Right lobe of liver (tissue), 6 donors: ENCODE measurements around the gene FAM174C. TPM values are rescaled to one million over a fixed set of nuclear protein-coding genes. Genes with fewer than 3 reads are reported as not detected.

Experiments
- ATAC-seq, 4 donors: fragments of 200-7000 bp; cut with Tn5 transposase; one replicate each; pipeline ENCODE4 v1.9.1; 2020; ENCODE audit warnings: mild to moderate bottlenecking in 4 of 4, moderate library complexity in 4 of 4
- DNase-seq, 3 donors: peaks; one replicate each; pipeline ENCODE4 v3.0.0-alpha.2; 2020
- H3K27ac ChIP-seq, 3 donors: fragments of 200-600 bp; one replicate each; pipeline ENCODE4 v1.8.0; 2022
- H3K27me3 ChIP-seq, 2 donors: fragments of 200-600 bp; one replicate each; pipeline ENCODE4 v1.8.0; 2022
- H3K36me3 ChIP-seq, 4 donors: fragments of 200-600 bp; sonication (generic) in 1 of 4; one replicate each; pipeline versions ENCODE4 v1.5.1 to v1.8.0; 2017 to 2022; ENCODE audit warnings: control low read depth in 1 of 4
- H3K4me1 ChIP-seq, 4 donors: fragments of 200-600 bp; sonication (generic) in 1 of 4; one replicate each; pipeline versions ENCODE4 v1.5.1 to v1.8.0; 2017 to 2022; ENCODE audit warnings: control low read depth in 1 of 4
- H3K4me3 ChIP-seq, 3 donors: fragments of 200-600 bp; one replicate each; pipeline ENCODE4 v1.8.0; 2022
- H3K9me3 ChIP-seq, 4 donors: fragments of 200-600 bp; sonication (generic) in 1 of 4; one replicate each; pipeline versions ENCODE4 v1.5.1 to v1.8.0; 2017 to 2022; ENCODE audit warnings: control low read depth in 1 of 4
- CTCF ChIP-seq, 4 donors: fragments of 200-600 bp in 3 of 4; fragments of 450-650 bp in 1 of 4; IDR thresholded peaks; one replicate each; pipeline versions ENCODE4 v1.5.1 to v1.8.0; 2016 to 2022; ENCODE audit warnings: antibody characterized with exemption in 4 of 4, mild to moderate bottlenecking in 2 of 4
- POLR2A ChIP-seq: fragments of 450-650 bp; IDR thresholded peaks from one replicate; pipeline ENCODE4 v1.6.1; 2017; ENCODE audit warnings: antibody characterized with exemption, mild to moderate bottlenecking
- WGBS: methylation state at CpG from one replicate; pipeline ENCODE4 v1.1.6; 2018; ENCODE audit warnings: low coverage, low lambda C conversion rate; ENCODE audit not compliant: insufficient coverage; ENCODE audit errors: missing lambda C conversion rate; 5-methylcytosine and 5-hydroxymethylcytosine counted together
- intact Hi-C, 2 donors: fragments of 100-400 bp; cut with DNase I; formaldehyde crosslinking; loops; one replicate each; pipeline versions ENCODE4 v1.11.2 to v1.14.1; 2022
- total RNA-seq, 6 experiments: library from RNA; depleted of rRNA in 2 of 6; stranded (reverse); fragments of >200 nt in 2 of 6; fragmentation: NEBNext Ultra II Directional in 3 of 6; extraction: Animal tissue kit (Norgen Biotek cat#: 25700) in 3 of 6; gene quantifications; one replicate each; pipeline versions ENCODE4 v1.1.0 to v1.2.4, GENCODE V29; 2016 to 2023
- donor health status: DM: no; HTN: yes; CAD: no.
- donor health status: DM: no; HTN: no; CAD: no.
- donor health status: DM: no; HTN: no; CAD: no.
- donor health status: DM: no; HTN: yes; CAD: no.
- donor health status: DM: no; HTN: yes; CAD: no.

Gene FAM174C
- total RNA-seq, 6 experiments from 2014 or later = 34.0 to 103 (median 43.8) TPM

- 71% methylated on average over 5 of the region's 35 CpGs for WGBS
- Histone ChIP-seq H3K27me3 (no peaks in the 10 kb centered on the region), H3K36me3 (no peaks in the 10 kb centered on the region), H3K27ac (no peak overlapping the region), H3K4me1 (peaks cover 0 to 19% (median 6%) of the 10 kb centered on the region in 4 donors), H3K9me3 (no peaks in the 10 kb centered on the region), H3K4me3 (no peak overlapping the region)
- ATAC-seq (no peak), DNase-seq (no peak)
- TF ChIP-seq CTCF (IDR thresholded peaks at IDR 0.05) = no peak
- no peak for TF ChIP-seq POLR2A
- intact Hi-C loops = loop anchor here in 1 of 2 donors (10.0 kb wide), 1 partner anchor 71 kb away; no protein-coding TSS in a partner anchor
These were observed 18.7 kb downstream of the FAM174C start for GRCh38 chr19:1293782-1294604.

- DNase-seq = no peak
- H3K27me3 ChIP-seq = no peaks in the 10 kb centered on the region
- intact Hi-C loops = loop anchor here in 1 of 2 donors (10.0 kb wide), 1 partner anchor 70 kb away; no protein-coding TSS in a partner anchor
These were observed 19.4 kb downstream of the FAM174C start for GRCh38 chr19:1294688-1295087.

DNA sequence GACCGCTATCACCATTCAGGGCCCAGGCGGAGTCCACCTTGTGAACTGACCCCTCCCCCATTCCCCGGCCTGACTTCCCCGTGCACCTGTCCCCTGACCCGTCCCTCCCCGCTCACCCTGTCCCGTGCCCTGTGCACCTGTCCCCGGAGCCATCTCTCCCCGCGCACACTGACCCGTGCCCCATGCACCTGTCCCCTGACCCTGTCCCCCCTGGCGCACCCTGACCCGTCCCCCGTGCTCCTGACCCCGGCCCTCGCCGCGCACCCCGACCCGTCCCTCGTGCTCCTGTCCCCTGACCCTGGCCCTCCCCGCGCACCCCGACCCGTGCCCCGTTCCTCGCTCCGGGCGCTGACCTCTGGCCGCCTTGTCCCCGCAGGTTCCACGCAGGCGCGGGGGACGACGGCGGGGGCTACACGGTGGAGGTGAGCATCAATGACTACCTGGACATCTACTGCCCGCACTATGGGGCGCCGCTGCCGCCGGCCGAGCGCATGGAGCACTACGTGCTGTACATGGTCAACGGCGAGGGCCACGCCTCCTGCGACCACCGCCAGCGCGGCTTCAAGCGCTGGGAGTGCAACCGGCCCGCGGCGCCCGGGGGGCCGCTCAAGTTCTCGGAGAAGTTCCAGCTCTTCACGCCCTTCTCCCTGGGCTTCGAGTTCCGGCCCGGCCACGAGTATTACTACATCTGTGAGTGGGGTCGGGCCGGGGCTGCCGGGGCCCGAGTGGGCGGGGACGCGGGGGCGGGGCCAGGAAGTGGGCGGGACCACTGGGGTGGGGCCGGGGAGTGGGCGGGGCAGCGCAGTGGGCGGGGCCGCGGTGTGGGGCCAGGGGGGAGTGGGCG lies 20.1 kb downstream of the FAM174C start:
- no peaks in the 10 kb centered on the region for H3K36me3 ChIP-seq
- TF ChIP-seq POLR2A (no peak), CTCF (IDR thresholded peaks at IDR 0.05) (no peak)
- H3K4me3 ChIP-seq = no peak overlapping the region
- ATAC-seq (peak in 3 of 4 donors; percentile 27 to 42 (median 41)), DNase-seq (no peak)
- intact Hi-C loops = loop anchor here in 1 of 2 donors (10.0 kb wide), 1 partner anchor 69 kb away; no protein-coding TSS in a partner anchor
- whole genome bisulfite sequencing = 3% methylated on average over 10 of the region's 82 CpGs
- no peaks in the 10 kb centered on the region for H3K27me3 ChIP-seq
- H3K4me1 ChIP-seq = peaks cover 0 to 19% (median 6%) of the 10 kb centered on the region in 4 donors
- H3K9me3 ChIP-seq = no peaks in the 10 kb centered on the region
- no peak overlapping the region for H3K27ac ChIP-seq

More at GRCh38 chr19:1294688-1295087, 19.4 kb downstream of the FAM174C start:
- no peak for ATAC-seq
- Histone ChIP-seq H3K36me3 (no peaks in the 10 kb centered on the region), H3K9me3 (no peaks in the 10 kb centered on the region), H3K4me1 (peaks cover 0 to 19% (median 6%) of the 10 kb centered on the region in 4 donors), H3K4me3 (no peak overlapping the region), H3K27ac (no peak overlapping the region)
- WGBS = 81% methylated on average over 8 of the region's 14 CpGs
- TF ChIP-seq CTCF (IDR thresholded peaks at IDR 0.05) (no peak), POLR2A (no peak)

- ATAC-seq = no peak
- WGBS = no CpG with 5 or more reads among the region's 13 CpGs
- Histone ChIP-seq H3K4me1 (peaks cover 0 to 17% (median 6%) of the 10 kb centered on the region in 4 donors), H3K36me3 (no peaks in the 10 kb centered on the region), H3K9me3 (no peaks in the 10 kb centered on the region), H3K27me3 (no peaks in the 10 kb centered on the region), H3K27ac (no peak overlapping the region), H3K4me3 (no peak overlapping the region)
- intact Hi-C loops = loop anchor here in 1 of 2 donors (10.0 kb wide), 1 partner anchor 69 kb away; no protein-coding TSS in a partner anchor
- TF ChIP-seq CTCF (IDR thresholded peaks at IDR 0.05) (no peak), POLR2A (no peak)
- DNase-seq = no peak
These were observed 20.7 kb downstream of the FAM174C start for GRCh38 chr19:1296078-1296477.
